ENCODE data around the gene GPR68.
A peak's percentile ranks its signal among the peaks of the same experiment; 100 is the strongest.
"Not testable (repeated sequence)": the region's sequence is repeated elsewhere in the genome, so short reads cannot be mapped to it uniquely, and the experiment has no call there.

GPR68 gene

DNA sequence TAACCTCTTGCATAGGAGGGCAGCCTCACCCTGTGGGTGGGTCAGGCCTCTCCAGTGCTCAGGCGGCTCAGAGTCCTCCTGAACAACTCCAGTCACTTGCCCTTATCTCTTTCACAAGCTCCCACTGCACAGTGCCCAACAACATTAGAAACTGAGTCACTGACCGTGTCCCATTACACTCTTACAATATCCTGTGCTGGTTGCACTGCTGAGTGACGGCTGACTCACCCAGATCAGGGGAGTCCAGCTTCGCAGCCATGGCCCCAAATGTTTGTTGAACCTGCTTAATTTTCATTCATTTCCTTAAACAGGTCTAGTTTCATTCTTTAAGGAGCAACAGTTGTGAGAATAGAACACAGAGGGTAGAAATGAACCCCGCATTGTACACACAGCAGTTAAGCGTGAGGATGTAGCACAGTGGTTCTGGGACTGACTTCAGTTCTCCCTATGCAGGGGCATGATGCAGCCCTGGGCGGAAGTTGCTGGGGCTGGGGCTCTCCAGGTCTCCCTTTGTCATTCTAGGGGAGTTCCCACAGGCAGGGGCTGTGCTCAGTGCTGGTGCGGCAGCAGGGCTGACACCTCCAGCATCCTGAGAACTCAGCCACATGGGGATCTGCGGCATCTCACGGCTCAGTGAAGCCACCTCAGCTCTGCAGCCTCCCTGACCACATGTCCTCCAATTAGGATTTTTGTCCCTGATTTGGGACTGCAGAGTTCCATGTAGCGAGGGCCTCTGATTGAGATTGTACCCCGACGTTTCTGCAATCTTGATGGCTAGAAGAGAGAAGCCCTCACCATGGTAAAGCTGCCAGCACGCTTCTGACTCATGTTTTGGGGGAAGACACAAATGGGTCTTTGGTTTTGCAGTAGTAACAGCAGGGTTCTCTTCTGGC lies 16.1 kb downstream of the GPR68 start:
- DNase-seq: peak; percentile 65

DNA sequence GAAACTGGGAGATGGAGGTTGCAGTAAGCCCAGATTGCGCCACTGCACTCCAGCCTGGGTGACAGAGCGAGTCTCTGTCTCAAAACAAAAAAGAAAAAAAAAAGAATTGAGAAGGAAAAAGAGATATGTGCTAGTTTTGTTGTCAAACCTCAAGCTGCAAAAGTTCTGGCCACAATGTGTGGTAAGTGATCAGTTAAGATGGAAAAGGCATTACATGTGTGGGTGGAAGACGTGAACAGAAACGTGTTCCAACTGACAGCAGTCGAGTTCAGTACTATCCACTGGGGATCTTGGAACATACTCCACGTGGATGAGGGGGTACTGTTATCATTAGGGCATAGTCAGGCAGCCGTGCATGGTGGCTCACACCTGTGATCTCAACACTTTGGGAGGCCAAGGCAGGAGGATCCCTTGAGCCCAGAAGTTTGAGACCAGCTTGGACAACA lies 17.3 kb downstream of the GPR68 start:
- DNase-seq: no peak

DNA sequence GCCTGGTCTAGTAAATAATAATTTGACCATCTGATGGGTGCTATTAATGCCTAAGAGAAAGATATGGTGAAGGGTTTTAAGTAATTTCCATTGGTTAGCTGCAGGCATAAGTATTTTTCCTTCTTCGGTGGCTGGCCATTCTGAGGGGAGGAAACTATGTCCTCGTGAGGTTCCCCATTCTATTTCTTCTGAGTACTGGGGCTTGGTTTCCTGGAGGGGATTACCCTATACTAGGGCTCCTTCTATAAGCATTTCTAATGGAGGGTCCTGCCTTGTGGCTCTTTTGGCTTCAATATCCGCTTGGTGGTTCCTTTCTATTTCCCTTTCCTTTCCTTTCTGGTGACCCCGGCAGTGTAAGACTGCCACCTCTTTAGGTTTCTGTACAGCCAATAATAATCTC lies 18.1 kb downstream of the GPR68 start:
- not testable (repeated sequence) for DNase-seq

DNA sequence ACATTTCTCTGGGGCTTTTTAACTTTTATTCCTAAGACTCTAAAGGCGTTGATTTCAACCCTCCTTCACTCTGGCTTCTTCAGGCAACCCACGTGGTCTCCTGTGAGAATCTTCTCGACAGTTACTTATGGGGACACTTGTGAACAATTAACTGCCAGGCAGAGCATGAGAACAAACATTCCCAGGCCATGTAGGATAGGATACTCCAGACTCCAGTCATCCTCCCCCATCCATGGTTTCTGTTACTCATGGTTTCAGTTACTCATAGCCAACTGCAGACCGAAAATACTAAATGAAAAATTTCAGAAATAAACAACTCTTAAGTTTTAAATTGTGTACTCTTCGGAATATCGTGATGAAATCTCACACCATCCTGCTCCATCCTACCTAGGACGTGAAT lies 19.5 kb downstream of the GPR68 start:
- DNase-seq: no peak

DNA sequence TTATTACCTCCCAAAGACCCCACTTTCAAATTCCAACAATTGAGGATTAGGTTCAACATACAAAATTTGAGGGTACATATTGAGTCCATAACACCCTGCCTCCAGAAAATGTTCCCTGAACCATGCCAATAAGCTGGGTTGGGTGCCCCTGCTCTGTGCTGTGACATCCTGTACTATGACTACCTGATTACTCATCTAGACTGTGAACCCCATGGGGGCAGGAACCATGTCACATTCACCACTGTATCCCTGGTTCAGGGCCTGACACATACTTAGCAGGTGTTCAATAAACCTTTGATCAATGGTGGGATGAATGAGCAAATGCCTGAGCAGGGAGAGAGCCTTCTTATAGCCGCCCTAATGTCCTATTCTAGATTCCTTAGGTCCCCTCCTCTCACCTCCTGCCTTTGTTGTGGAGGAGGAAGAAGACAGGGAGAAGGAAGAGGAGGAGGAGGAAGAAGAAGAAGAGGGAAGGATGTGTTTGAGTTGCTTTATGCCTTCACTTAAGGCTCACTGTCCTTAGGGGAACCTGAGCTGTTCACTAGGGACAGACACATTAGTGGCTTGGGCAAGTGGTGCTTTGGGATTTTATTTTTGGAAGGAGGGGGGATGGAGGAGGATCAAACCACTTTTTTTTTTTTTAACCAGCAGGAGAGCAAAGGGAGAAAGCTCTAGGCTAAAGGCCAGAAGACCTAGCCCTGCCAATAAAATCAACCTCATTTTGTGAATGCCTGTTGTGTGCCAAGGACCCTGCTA lies 21.3 kb downstream of the GPR68 start:
- DNase-seq: no peak

DNA sequence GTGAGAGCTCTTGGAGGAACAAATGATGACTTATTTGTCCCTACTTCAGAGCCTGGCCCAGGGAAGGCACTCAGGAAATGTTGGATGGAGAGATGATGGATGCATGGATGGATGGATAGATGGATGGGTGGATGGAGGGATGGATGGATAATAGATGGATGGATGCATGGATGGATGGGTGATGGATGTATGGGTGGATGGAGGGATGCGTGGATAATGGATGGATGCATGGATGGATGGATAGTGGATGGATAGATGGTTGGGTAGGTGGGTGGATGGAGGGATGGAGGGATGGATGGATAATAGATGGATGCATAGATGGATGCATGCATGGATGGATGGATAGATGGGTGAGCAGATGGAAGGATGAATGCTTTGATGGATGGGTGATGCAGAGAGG lies 23.2 kb downstream of the GPR68 start:
- DNase-seq: no peak

DNA sequence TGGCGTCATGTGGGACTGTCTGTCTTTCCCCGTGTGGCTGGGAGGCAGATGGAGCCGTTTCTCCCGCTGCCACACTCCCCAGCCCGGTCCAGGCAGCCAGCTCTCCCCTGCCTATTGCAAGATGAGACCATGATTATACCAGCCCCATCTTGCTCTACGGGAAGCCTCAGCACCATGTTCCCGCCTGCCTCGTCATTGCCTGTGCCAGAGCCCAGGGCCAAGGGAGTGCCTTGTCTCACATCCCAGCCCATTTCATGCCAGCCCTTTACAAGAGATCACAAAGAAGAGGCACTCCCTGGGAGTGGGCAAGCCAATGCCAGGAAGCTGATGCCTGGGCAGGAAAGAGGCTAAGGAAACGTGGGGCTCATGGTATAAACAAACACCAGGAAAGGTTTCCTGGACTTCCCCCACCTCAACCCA lies 23.9 kb downstream of the GPR68 start:
- no peak for DNase-seq

DNA sequence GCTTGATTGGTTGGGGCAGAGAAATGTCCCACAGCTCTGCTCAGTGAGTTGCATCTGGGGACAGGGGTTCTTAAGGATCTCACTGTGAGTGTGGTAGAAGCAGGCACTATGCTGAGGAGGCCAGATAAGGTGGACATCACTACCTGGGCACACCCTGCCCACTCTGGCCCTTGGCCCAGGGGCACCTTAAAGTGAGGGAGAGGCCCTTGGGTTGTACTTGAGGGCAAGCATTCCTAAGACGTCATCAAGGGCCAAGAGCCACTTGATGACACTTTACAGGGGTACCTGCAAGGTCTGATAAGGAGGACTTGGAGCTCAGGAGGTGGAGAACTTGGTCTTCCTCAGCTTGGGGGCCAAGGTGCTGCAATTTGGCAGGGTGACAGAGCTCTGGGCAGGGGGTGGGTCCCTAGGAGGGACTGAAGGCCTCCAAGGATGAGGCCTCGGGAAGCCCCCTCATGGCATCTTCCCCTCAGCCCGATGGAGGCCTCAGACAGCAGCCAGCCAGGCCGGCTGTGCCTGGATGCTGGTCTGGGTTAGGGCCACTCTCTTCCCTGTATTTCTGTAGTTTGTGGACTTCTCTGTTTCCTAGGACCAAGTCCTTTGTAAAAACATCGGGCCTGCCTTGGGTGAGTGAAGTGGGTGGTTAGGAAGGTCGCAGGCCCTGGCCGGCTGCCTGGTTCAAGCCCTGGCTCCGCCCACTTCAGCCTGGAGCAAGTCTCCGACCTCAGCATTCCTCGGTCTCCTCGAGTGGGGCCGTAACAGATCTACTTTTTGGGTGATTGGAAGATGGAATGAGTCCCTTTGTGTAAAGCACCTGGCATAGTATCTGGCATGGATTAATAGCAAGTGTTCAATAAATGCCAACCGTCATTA lies 24.8 kb downstream of the GPR68 start:
- no peak for DNase-seq

DNA sequence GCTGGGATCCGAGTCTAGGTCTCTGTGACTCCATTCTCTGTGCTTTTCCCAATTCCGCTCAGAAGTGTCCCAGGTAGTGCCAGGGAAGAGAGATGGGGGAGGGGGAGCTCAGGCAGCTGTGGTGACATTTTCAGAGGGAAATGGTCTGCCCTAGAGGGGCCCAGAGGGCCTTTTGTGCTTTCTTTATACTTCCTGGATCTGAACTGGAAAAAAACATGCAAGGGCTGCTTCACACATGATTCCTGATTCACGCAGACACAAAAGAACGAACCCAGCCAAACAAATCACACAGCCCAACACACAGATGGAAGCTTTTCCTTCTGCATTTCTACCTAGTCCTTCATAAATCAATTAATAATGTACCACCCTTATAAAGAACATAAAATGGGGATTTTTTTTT lies 26.5 kb downstream of the GPR68 start:
- no peak for DNase-seq

DNA sequence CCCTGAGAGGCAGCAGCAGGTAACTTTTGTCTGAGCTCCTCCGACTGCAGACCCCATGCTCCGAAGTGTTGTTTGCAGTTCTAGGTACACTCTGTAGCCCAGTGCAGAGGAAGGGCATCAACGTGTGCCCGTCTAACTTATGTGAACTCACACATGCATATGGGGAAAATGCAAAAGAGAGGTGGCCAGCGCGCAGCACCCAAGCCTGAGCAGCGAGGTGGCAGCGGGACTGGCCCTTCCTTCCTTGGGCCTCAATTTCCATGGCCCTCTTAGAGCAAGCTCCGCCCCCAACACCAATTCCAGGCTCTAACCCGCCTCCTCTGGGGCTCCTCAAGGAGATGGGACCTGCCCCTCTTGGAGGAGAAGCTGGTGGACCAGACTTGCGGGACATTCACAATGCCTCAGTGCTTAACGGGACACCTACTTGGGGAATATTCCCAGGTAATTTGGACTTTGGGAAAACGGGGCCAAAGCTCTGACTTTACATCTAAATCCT lies 27.7 kb downstream of the GPR68 start:
- no peak for DNase-seq

DNA sequence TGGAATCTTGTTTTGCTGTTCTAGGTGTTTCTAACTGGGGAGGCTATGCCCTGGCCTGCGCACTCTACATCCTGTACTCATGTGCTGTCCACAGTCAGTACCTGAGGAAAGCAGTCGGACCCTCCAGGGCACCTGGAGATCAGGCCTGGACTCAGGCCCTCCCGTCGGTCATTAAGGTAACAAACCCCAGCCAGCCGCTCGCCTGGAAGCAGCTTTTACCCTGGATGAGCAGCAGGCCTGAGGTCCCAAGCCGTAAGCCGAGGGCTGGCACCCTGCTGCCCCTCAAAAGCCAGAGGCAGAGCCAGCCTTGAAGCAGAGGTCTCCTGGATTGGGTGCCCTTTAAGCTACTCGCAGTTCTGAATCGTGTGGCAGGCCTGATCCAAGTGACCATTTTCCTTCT lies 29.1 kb downstream of the GPR68 start:
- no peak for DNase-seq

DNA sequence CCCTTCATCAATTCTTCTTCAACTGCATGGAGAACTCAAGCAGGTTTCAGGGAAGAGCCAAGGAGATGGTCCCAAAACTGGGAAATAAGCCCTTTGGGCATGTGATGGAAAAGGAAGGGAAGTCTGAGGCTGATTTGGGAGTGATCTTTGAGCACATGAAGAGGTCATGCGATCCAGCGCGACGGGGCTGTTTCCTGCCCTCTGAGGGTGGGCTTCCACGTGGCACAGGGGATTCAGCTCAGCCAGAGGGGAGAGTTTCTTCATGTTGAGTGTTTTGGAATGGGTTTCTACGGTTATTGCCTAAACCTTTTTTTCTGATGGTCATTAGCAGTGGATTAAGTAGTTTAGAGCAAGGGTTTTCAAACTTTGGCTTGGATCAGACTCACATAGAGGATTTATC lies 30.2 kb downstream of the GPR68 start:
- DNase-seq: no peak

DNA sequence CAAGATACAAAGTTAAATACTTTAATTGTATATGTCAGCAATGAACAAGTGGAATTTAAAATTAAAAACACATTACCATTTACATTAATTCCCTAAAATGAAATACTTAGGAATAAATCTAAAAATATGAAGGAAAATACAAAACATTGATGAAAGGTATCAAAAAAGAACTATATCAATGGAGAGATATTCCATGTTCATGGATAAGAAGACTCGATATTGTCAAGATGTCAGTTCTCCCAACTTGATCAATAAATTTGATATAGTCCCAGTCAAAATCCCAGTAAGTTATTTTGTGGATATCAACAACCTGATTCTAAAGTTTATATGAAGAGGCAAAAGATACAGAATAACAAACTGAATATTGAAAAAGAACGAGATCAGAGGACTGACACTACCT lies 33.5 kb downstream of the GPR68 start:
- no peak for DNase-seq

DNA sequence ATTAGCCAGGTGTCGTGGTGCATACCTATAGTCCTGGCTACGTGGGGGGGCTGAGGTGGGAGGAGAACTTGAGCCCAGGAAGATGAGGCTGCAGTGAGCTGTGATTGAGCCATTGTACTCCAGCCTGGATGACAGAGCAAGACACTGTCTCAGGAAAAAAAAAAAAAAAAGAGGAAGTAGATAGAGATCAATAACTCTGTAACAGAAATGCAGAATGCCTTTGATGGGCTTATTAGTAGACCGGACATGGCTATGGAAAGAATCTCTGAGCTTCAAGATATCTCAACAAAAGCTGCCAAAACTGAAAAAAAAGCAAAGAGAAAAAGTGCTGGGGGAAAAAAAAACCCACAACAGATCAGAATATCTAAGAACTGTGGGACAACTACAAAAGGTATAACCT lies 37.5 kb downstream of the GPR68 start:
- no peak for DNase-seq

DNA sequence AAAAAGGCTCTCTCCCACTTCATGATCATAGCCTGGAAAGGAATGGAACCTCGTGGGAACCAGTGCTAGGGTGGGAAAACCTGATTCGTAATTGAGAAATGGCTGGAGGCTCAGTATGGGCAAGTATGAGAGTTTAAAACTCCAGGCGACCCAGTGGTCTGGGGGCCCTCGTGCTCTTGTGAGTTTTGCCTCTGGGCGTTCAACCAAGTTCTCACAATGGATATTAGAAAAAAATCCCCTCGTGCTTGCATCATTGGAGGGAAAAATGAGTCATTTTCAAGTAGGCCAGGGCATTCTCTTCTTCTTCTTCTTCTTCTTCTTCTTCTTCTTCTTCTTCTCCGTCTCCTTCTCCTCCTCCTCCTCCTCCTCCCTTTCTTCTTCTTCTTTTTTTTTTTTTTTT lies 39.0 kb downstream of the GPR68 start:
- peak; percentile 71 for DNase-seq

DNA sequence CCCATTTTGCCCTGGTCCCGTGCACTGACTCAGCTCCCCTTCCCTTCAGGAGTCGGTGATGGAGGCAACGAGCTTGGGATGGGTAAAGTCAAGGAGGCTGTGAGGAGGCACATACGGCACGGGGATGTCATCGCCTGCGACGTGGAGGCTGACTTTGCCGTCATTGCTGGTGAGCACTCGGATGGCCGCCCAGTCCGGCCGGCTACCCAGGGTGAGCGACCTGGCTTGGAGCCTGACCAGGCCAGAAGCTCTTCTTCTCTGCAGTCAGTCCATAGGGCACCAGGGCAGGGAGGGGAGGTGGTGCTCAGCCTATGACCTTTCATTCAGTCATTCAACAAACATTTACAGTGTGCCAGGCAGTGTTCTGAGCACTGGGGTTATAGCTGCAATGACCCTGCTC lies 39.8 kb downstream of the GPR68 start:
- no peak for DNase-seq

DNA sequence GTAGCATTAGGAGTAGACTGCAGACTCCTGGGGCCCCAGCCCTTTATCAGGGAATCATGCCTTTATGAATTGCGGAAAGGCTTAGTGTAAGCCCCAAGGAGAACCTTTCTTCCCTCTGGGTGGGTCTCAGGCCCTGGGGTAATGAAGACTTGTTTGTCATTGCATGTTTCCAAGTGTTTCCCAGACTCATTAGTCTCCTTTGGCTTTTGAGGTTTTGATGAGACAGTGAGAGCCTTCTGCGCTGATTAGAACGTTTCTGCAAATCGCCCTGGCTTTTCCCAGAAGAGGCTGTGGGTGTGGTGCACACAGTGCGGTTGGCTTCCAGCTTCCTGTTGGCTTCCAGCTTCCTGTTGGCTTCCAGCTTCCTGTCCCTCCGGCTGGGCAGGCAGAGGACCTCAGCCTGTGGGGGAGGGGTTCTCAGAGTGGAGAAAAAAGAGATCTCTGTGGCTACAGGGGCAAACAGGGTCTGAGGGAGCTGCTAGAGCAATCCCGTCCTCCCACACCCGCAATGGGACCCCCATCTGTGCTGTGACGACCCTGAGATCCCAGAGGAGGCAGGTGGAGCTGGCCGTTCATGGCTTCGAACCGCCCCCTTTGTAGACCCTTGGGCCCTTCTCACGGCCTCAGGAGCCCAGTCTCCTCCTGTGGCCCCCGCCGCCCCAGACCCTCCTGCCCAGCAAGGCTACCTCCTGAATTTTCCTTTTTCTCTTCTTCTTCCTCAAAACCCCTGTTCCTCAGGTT lies 42.1 kb downstream of the GPR68 start:
- DNase-seq: peak; percentile 56

DNA sequence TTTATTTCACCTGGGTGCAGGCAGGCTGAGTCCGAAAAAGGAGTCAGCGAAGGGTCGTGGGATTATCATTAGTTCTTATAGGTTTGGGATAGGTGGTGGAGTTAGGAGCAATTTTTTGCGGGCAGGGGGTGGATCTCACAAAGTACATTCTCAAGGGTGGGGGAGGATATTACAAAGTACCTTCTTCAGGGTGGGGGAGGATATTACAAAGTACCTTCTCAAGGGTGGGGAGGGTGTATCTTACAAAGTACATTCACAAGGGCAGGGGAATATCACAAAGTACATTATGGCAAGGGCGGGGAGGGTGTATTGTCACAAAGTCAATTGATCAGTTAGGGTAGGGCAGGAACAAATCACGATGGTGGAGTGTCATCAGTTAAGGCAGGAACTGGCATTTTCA lies 43.7 kb downstream of the GPR68 start:
- not testable (repeated sequence) for DNase-seq

DNA sequence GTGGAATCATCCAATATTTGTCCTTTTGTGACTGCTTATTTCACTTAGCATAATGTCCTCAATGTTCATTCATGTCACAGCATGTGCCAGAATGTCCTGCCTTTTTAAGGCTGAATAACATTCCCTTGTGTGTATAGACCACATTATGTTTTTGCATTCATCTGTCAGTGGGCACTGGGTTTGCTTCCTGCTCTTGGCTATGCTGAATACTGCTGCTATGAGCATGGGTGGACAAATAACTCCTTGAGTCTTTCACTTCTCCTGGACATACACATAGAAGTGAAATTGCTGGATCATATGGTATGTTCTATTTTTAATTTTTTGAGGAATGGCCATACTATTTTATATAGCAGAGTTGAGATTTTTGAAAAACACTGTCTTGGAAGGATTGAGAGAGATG lies 46.9 kb downstream of the GPR68 start:
- DNase-seq: no peak

DNA sequence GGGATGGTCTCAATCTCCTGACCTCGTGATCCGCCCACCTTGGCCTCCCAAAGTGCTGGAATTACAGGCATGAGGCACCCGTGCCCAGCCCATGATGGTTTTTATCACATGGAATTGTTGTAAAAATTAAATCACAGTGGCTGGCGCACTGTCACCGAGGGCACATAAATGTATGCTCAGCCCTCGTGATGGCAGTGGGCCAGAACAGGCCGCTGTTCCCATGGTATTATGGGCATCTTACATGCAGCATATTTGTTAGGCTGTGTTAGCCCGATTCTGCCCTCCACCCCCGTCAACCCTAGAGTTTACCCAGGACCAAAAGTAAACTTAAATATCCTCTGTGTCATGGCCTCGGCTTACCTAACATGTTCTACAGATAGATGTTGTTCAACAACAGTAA lies 48.6 kb downstream of the GPR68 start:
- DNase-seq: no peak

DNA sequence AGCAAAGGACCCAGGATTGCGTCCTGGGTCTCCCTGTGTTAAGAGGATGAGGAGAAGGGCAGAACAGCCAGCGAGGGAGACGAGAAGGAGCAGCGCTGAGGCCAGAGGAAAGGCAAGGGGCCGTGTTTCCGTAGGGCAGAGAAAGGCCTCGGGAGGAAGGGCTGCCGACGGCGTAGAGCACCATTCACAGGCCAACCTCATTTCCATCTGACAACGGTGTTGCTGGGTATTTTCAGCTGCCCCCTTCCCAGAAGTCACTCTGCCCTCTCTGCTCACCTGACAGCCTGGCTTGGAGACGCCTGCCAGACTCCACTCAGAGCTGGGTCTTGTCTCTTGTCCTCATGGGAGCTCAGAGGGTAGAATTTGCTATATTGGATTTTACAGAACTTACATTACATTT lies 51.4 kb downstream of the GPR68 start:
- DNase-seq: no peak

DNA sequence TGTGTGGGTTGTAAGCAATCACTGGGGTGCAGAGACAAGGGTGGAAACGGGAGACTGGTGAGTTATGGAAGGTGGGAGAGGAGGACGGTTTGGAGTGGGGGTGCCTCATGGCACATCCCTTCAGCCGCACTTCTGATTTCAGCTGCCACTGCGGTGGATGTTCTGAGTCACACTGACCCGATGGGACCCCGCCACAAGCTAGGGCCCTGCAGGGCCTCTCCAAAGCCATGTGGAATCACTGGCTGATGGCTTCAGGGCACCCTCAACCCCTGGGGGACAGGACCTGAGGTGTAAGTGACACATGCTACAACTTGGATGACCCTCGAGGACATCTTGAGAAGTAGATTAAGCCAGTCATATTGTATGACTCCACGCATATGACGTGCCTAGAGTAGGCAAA lies 53.7 kb downstream of the GPR68 start:
- DNase-seq: no peak
